Tibial artery (tissue), 4 donors: ENCODE results near the gene ZNF513.

Experiments used
- DNase-seq, 2 donors: peaks; one replicate each; pipeline ENCODE4 v3.0.0-alpha.2; 2019
- H3K27ac ChIP-seq, 2 donors: fragments of 200-600 bp; sonication (generic) in 1 of 2; 1 replicate in 1 of 2; 2 replicates in 1 of 2; pipeline ENCODE4 v1.5.1; 2018 to 2019; ENCODE audit warnings: mild to moderate bottlenecking in 1 of 2
- H3K27me3 ChIP-seq, 2 donors: fragments of 200-600 bp; sonication (generic) in 1 of 2; one replicate each; pipeline versions ENCODE4 v1.5.1 to v1.6.0; 2016 to 2019
- H3K36me3 ChIP-seq, 3 donors: fragments of 200-600 bp; sonication (generic) in 2 of 3; one replicate each; pipeline ENCODE4 v1.5.1; 2016 to 2019; ENCODE audit warnings: mild to moderate bottlenecking in 2 of 3
- H3K4me1 ChIP-seq, 4 donors: fragments of 200-600 bp; sonication (generic) in 2 of 4; 1 replicate in 3 of 4; 2 replicates in 1 of 4; pipeline ENCODE4 v1.5.1; 2016 to 2019
- H3K4me3 ChIP-seq, 2 donors: fragments of 200-600 bp; sonication (generic) in 1 of 2; 1 replicate in 1 of 2; 2 replicates in 1 of 2; pipeline ENCODE4 v1.5.1; 2018 to 2019; ENCODE audit warnings: mild to moderate bottlenecking in 2 of 2
- H3K9me3 ChIP-seq, 3 donors: fragments of 200-600 bp; sonication (generic) in 1 of 3; one replicate each; pipeline ENCODE4 v1.5.1; 2016 to 2019
- CTCF ChIP-seq, 2 experiments: fragments of 200-600 bp in 1 of 2; fragments of 450-650 bp in 1 of 2; IDR thresholded peaks; one replicate each; pipeline ENCODE4 v1.5.1; 2017 to 2019; ENCODE audit warnings: antibody characterized with exemption in 2 of 2, mild to moderate bottlenecking in 1 of 2, moderate library complexity in 1 of 2
- intact Hi-C: fragments of 100-400 bp; cut with DNase I; formaldehyde crosslinking; loops from one replicate; pipeline ENCODE4 v1.15.0; 2023; ENCODE audit warnings: low total_unique reads

The ZNF513 gene

GRCh38 chr2:27422958-27423357 is 42.4 kb upstream of the ZNF513 start:
- Histone ChIP-seq H3K4me1 (no peaks in the 10 kb centered on the region), H3K36me3 (no peaks in the 10 kb centered on the region), H3K27me3 (no peaks in the 10 kb centered on the region), H3K9me3 (no peaks in the 10 kb centered on the region), H3K4me3 (no peak overlapping the region), H3K27ac (no peak overlapping the region)
- DNase-seq: no peak
- TF ChIP-seq CTCF (IDR thresholded peaks at IDR 0.05): no peak
- intact Hi-C loops: no loop called here

DNA sequence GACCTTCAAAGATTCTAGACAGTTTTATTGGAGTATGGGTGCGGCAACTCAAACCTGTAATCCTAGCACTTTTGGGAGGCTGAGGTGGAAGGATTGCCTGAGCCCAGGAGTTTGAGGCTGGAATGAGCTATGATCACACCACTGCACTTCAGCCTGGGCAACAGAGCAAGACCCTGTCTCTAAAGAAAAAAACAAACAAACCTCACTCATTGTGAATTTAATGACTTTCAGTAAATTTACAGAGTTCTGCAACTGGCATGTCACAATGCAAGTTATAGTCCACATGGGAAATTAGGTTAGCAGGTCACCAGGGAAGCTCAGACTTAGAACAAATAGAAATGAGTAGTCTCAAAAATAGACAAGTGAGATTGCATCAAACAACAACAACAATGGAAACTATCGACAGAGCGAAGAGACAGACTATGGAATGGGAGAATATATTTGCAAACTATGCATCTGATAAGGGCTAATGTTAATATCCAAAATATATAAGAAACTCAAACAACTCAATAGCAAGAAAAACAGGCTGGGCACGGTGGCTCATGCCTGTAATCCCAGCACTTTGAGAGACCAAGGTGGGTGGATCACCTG is 41.2 kb upstream of the ZNF513 start:
- Histone ChIP-seq H3K36me3 (no peaks in the 10 kb centered on the region), H3K4me1 (no peaks in the 10 kb centered on the region), H3K27ac (no peak overlapping the region), H3K9me3 (no peaks in the 10 kb centered on the region), H3K27me3 (no peaks in the 10 kb centered on the region), H3K4me3 (no peak overlapping the region)
- DNase-seq: no peak
- intact Hi-C loops: no loop called here
- no peak for TF ChIP-seq CTCF (IDR thresholded peaks at IDR 0.05)

DNA sequence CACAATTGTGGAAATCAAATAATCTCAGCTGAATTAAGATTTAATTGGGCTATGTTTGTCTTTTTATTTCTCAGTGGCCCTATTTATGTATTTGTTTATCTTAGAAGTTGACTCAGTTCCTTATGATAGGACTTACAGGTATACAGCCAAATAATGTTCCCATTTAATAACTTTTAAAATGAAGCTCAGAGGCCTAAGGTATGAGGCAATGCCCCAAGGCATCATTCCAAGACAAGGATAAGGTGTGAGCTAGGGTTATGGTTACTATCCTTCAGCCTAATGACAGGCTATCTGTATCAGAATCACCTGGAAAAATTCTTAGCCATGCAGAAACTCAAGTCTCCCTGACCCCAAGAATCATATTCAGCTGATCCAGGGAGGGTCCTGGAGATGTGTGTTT is 40.5 kb upstream of the ZNF513 start:
- Histone ChIP-seq H3K4me3 (no peak overlapping the region), H3K27ac (no peak overlapping the region), H3K4me1 (no peaks in the 10 kb centered on the region), H3K27me3 (no peaks in the 10 kb centered on the region), H3K9me3 (no peaks in the 10 kb centered on the region), H3K36me3 (no peaks in the 10 kb centered on the region)
- no peak for TF ChIP-seq CTCF (IDR thresholded peaks at IDR 0.05)
- no peak for DNase-seq
- intact Hi-C loops: no loop called here

- Histone ChIP-seq H3K27ac (no peak overlapping the region), H3K27me3 (no peaks in the 10 kb centered on the region), H3K4me3 (no peak overlapping the region), H3K9me3 (no peaks in the 10 kb centered on the region), H3K4me1 (no peaks in the 10 kb centered on the region), H3K36me3 (no peaks in the 10 kb centered on the region)
- DNase-seq: no peak
- intact Hi-C loops: no loop called here
- TF ChIP-seq CTCF (IDR thresholded peaks at IDR 0.05): no peak
Measured at GRCh38 chr2:27416151-27416550, 35.6 kb upstream of the ZNF513 start.

DNA sequence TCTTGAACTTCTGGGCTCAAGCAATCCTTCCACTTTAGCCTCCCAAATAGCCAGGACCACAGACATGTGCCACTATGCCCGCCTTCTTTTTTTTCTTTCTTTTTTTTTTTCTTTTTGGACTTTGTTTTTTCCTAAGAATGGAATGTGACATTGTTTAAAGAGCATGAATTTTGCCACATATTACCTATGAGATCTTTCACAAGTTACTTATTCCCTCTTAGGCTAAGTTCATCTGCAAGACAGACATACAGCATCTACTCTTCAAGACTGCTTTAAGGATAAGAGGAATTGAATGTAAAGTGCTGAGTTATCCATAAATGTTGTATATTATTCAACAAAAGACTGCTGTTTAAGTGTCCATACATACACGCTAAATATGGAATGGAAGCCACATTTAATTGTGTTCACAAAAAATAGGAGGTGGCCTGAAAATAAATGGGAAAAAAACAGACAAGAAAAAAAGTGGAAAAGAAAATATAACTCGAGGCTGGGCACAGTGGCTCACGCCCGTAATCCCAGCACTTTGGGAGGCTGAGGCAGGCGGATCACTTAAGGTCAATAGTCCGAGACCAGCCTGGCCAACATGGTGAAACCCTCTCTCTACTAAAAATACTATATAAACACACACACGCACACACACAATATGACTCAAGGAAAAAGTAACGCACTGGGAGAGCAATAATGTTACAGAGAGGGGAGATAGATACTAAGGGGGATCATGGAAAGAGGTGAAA is 32.1 kb upstream of the ZNF513 start:
- intact Hi-C loops: no loop called here
- Histone ChIP-seq H3K4me1 (peaks cover 0 to 19% (median 7%) of the 10 kb centered on the region in 4 donors), H3K9me3 (no peaks in the 10 kb centered on the region), H3K4me3 (no peak overlapping the region), H3K36me3 (no peaks in the 10 kb centered on the region), H3K27me3 (no peaks in the 10 kb centered on the region), H3K27ac (no peak overlapping the region)
- no peak for TF ChIP-seq CTCF (IDR thresholded peaks at IDR 0.05)
- no peak for DNase-seq
